ENCODE measurements around the gene CACNA1D. TPM values are rescaled to one million over a fixed set of nuclear protein-coding genes. Genes with fewer than 3 reads are reported as not detected.

The CACNA1D gene
- total RNA-seq, 1 experiment from 2014 or later: 1.1 TPM

GRCh38 chr3:53570709-53571108 lies 76.3 kb downstream of the CACNA1D start:
- H3K27ac ChIP-seq (ENCODE audit: low read depth, low read length): no peak overlapping the region
- no peaks in the 10 kb centered on the region for H3K36me3 ChIP-seq (ENCODE audit: control insufficient read depth in 1 of 2, insufficient read depth in 2 of 2, low read length in 2 of 2)
- POLR2A ChIA-PET: no interaction called here
- H3K9ac ChIP-seq (ENCODE audit: low read length): no peak overlapping the region
- intact Hi-C loops (cut with micrococcal nuclease): no loop called here
- no peaks in the 10 kb centered on the region for H3K9me2 ChIP-seq (ENCODE audit: insufficient read depth)
- H3K4me3 ChIP-seq (replicated peaks in 1 of 2; ENCODE audit: low read depth in 1 of 2, low read length in 2 of 2): no peak overlapping the region
- RAD21 ChIA-PET (ENCODE audit: low non-redundant PET in 1 of 2, low total read pairs in 2 of 2, uncharacterized antibody in 2 of 2, unreplicated experiment in 2 of 2): no interaction called here
- DNase-seq (ENCODE audit: low read depth, low spot score) (peak; percentile 57), ATAC-seq (peak; percentile 93)
- BruUV-seq (replicated peaks): no TSS peak
- H3K27me3 ChIP-seq (ENCODE audit: insufficient read depth, low read length): no peaks in the 10 kb centered on the region; the same call in 1 of the 2 replicates
- H3K4me2 ChIP-seq (ENCODE audit: low read length): peak overlapping the region; percentile 41
- no peaks in the 10 kb centered on the region for H3K9me3 ChIP-seq (ENCODE audit: control insufficient read depth in 1 of 2, insufficient read depth in 1 of 2, low read depth in 1 of 2, low read length in 2 of 2)
- H3K79me2 ChIP-seq (ENCODE audit: insufficient read depth, low read length): no peaks in the 10 kb centered on the region
- H3K4me1 ChIP-seq (ENCODE audit: control insufficient read depth in 1 of 2, insufficient read depth in 2 of 2, low read length in 2 of 2): peaks cover 13 to 16% of the 10 kb centered on the region in 2 experiments
- CTCF ChIA-PET: no interaction called here
- H2AFZ ChIP-seq (ENCODE audit: low read depth, low read length, poor library complexity, severe bottlenecking): no peak overlapping the region
- H4K20me1 ChIP-seq (ENCODE audit: insufficient read depth): no peaks in the 10 kb centered on the region
- TF ChIP-seq ELF1 (IDR thresholded peaks at IDR 0.05; ENCODE audit: borderline replicate concordance, low read depth) (no peak), FOSL1 (IDR thresholded peaks at IDR 0.05; ENCODE audit: low read depth) (peak; percentile 97), EZH2 (IDR thresholded peaks at IDR 0.05) (no peak), JUND (IDR thresholded peaks at IDR 0.05) (peak; percentile 98), EZH2phosphoT487 (IDR thresholded peaks at IDR 0.05; ENCODE audit: borderline replicate concordance) (no peak), CEBPB (IDR thresholded peaks at IDR 0.05; ENCODE audit: low read depth) (no peak; the same call in 1 of the 2 replicates), MAX (IDR thresholded peaks at IDR 0.05) (peak; percentile 63; the same call in 1 of the 2 replicates), SP1 (IDR thresholded peaks at IDR 0.05; ENCODE audit: low read depth) (peak; percentile 93), SIN3A (IDR thresholded peaks at IDR 0.05; ENCODE audit: low read depth) (peak; percentile 59; the same call in 1 of the 2 replicates), ZNF274 (IDR thresholded peaks at IDR 0.05; ENCODE audit: low read depth, low read length) (no peak), SRF (IDR thresholded peaks at IDR 0.05; ENCODE audit: low read depth) (peak; percentile 97), RAD21 (IDR thresholded peaks at IDR 0.05; ENCODE audit: low read depth) (no peak), ATF3 (IDR thresholded peaks at IDR 0.05) (no peak), CBX3 (IDR thresholded peaks at IDR 0.05; ENCODE audit: low read depth) (peak; percentile 91), POLR2A (IDR thresholded peaks at IDR 0.05; ENCODE audit: borderline replicate concordance, extremely low read depth, insufficient read depth, insufficient read length) (no peak), EGR1 (IDR thresholded peaks at IDR 0.05; ENCODE audit: low read depth) (no peak), TCF7L2 (IDR thresholded peaks at IDR 0.05; ENCODE audit: borderline replicate concordance, extremely low read depth, insufficient read depth, insufficient read length) (no peak), ZBTB33 (IDR thresholded peaks at IDR 0.05; ENCODE audit: extremely low read depth, insufficient replicate concordance, low read length) (no peak), ZFX (IDR thresholded peaks at IDR 0.05) (no peak), POLR2AphosphoS5 (IDR thresholded peaks at IDR 0.05; ENCODE audit: low read depth, low read length) (peak; percentile 42; the same call in 1 of the 2 replicates)
- TF ChIP-seq, protein P1, sequence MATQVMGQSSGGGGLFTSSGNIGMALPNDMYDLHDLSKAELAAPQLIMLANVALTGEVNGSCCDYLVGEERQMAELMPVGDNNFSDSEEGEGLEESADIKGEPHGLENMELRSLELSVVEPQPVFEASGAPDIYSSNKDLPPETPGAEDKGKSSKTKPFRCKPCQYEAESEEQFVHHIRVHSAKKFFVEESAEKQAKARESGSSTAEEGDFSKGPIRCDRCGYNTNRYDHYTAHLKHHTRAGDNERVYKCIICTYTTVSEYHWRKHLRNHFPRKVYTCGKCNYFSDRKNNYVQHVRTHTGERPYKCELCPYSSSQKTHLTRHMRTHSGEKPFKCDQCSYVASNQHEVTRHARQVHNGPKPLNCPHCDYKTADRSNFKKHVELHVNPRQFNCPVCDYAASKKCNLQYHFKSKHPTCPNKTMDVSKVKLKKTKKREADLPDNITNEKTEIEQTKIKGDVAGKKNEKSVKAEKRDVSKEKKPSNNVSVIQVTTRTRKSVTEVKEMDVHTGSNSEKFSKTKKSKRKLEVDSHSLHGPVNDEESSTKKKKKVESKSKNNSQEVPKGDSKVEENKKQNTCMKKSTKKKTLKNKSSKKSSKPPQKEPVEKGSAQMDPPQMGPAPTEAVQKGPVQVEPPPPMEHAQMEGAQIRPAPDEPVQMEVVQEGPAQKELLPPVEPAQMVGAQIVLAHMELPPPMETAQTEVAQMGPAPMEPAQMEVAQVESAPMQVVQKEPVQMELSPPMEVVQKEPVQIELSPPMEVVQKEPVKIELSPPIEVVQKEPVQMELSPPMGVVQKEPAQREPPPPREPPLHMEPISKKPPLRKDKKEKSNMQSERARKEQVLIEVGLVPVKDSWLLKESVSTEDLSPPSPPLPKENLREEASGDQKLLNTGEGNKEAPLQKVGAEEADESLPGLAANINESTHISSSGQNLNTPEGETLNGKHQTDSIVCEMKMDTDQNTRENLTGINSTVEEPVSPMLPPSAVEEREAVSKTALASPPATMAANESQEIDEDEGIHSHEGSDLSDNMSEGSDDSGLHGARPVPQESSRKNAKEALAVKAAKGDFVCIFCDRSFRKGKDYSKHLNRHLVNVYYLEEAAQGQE (IDR thresholded peaks at IDR 0.05; ENCODE audit: low read depth): no peak
- TF ChIP-seq, protein P2, sequence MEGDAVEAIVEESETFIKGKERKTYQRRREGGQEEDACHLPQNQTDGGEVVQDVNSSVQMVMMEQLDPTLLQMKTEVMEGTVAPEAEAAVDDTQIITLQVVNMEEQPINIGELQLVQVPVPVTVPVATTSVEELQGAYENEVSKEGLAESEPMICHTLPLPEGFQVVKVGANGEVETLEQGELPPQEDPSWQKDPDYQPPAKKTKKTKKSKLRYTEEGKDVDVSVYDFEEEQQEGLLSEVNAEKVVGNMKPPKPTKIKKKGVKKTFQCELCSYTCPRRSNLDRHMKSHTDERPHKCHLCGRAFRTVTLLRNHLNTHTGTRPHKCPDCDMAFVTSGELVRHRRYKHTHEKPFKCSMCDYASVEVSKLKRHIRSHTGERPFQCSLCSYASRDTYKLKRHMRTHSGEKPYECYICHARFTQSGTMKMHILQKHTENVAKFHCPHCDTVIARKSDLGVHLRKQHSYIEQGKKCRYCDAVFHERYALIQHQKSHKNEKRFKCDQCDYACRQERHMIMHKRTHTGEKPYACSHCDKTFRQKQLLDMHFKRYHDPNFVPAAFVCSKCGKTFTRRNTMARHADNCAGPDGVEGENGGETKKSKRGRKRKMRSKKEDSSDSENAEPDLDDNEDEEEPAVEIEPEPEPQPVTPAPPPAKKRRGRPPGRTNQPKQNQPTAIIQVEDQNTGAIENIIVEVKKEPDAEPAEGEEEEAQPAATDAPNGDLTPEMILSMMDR (IDR thresholded peaks at IDR 0.05 in 2 of 3, conservative IDR thresholded peaks at IDR 0.05 in 1 of 3; ENCODE audit: borderline replicate concordance in 1 of 3, insufficient read depth in 1 of 3, low read depth in 2 of 3, low read length in 2 of 3): no peak

Data from HCT116 (cell line).